H9 (cell line): Measurements from ENCODE around the gene KCNMA1. TPM values are rescaled to one million over a fixed set of nuclear protein-coding genes. Genes with fewer than 3 reads are reported as not detected.

ENCODE experiments used
- DNase-seq: peaks from one replicate; pipeline ENCODE4 v3.0.0-alpha.2; 2017
- H2AFZ ChIP-seq: one replicate; pipeline ENCODE4 v1.6.1; 2013; ENCODE audit warnings: mild to moderate bottlenecking, low read length, control low read depth, moderate library complexity
- H2AK5ac ChIP-seq: 2 replicates; pipeline ENCODE4 v1.6.1; 2013; ENCODE audit warnings: low read length, control low read depth, mixed read lengths; ENCODE audit not compliant: insufficient read length
- H2BK120ac ChIP-seq: one replicate; pipeline ENCODE4 v1.6.1; 2013; ENCODE audit warnings: low read depth, mild to moderate bottlenecking, low read length, control low read depth, inconsistent platforms; ENCODE audit not compliant: poor library complexity, severe bottlenecking
- H2BK12ac ChIP-seq: 2 replicates; pipeline ENCODE4 v1.6.1; 2013; ENCODE audit warnings: low read length, control low read depth, mixed read lengths, low read depth; ENCODE audit not compliant: insufficient read length
- H2BK15ac ChIP-seq: 2 replicates; pipeline ENCODE4 v1.6.1; 2013; ENCODE audit warnings: low read depth, low read length, control low read depth
- H2BK20ac ChIP-seq: one replicate; pipeline ENCODE4 v1.6.1; 2013; ENCODE audit warnings: low read depth, mild to moderate bottlenecking, low read length, control low read depth, inconsistent platforms; ENCODE audit not compliant: poor library complexity, severe bottlenecking
- H2BK5ac ChIP-seq: 2 replicates; pipeline ENCODE4 v1.6.1; 2013; ENCODE audit warnings: low read length, control low read depth, mixed read lengths; ENCODE audit not compliant: insufficient read length
- H3K14ac ChIP-seq: 2 replicates; pipeline ENCODE4 v1.6.1; 2013; ENCODE audit warnings: low read length, control low read depth; ENCODE audit not compliant: insufficient read depth
- H3K18ac ChIP-seq: 2 replicates; pipeline ENCODE4 v1.6.1; 2013; ENCODE audit warnings: low read depth, mild to moderate bottlenecking, mixed read lengths, low read length, control low read depth; ENCODE audit not compliant: insufficient read length
- H3K23ac ChIP-seq: 2 replicates; pipeline ENCODE4 v1.6.1; 2013; ENCODE audit warnings: low read length, control low read depth, mixed read lengths, low read depth; ENCODE audit not compliant: insufficient read length
- H3K23me2 ChIP-seq: 2 replicates; pipeline ENCODE4 v1.6.1; 2013; ENCODE audit warnings: low read depth, mild to moderate bottlenecking, mixed read lengths, low read length, control low read depth; ENCODE audit not compliant: insufficient read length, poor library complexity, severe bottlenecking
- H3K27ac ChIP-seq: 2 replicates; pipeline ENCODE4 v1.5.1; 2013; ENCODE audit warnings: low read length, control low read depth, mixed read lengths, low read depth; ENCODE audit not compliant: insufficient read length
- H3K27me3 ChIP-seq: 2 replicates; pipeline ENCODE4 v1.6.1; 2013; ENCODE audit warnings: low read length, control low read depth, inconsistent platforms; ENCODE audit not compliant: insufficient read depth
- H3K4ac ChIP-seq: 2 replicates; pipeline ENCODE4 v1.6.1; 2013; ENCODE audit warnings: low read depth, mild to moderate bottlenecking, control low read depth, inconsistent platforms, low read length, moderate library complexity
- H3K4me1 ChIP-seq: 2 replicates; pipeline ENCODE4 v1.6.1; 2013; ENCODE audit warnings: low read length, control low read depth, inconsistent platforms; ENCODE audit not compliant: insufficient read depth
- H3K4me2 ChIP-seq: 2 replicates; pipeline ENCODE4 v1.6.1; 2013; ENCODE audit warnings: low read length, control low read depth, mixed read lengths; ENCODE audit not compliant: insufficient read length, insufficient read depth
- H3K56ac ChIP-seq: 2 replicates; pipeline ENCODE4 v1.6.1; 2013; ENCODE audit warnings: low read depth, mild to moderate bottlenecking, mixed read lengths, low read length, control low read depth; ENCODE audit not compliant: insufficient read length
- H3K79me1 ChIP-seq: 2 replicates; pipeline ENCODE4 v1.6.1; 2013; ENCODE audit warnings: low read depth, mild to moderate bottlenecking, moderate library complexity, low read length, control low read depth, inconsistent platforms; ENCODE audit not compliant: insufficient read depth, poor library complexity, severe bottlenecking
- H3K79me2 ChIP-seq: 2 replicates; pipeline ENCODE4 v1.6.1; 2013; ENCODE audit warnings: low read length, control low read depth, inconsistent platforms; ENCODE audit not compliant: insufficient read depth
- H3K9ac ChIP-seq: 2 replicates; pipeline ENCODE4 v1.6.1; 2013; ENCODE audit warnings: low read length, control low read depth, mixed read lengths; ENCODE audit not compliant: insufficient read length; ENCODE audit errors: extremely low read depth
- H3K9me3 ChIP-seq: one replicate; pipeline ENCODE4 v1.6.1; 2013; ENCODE audit warnings: low read depth, low read length, inconsistent platforms; ENCODE audit not compliant: control insufficient read depth
- H3T11ph ChIP-seq: one replicate; pipeline ENCODE4 v1.6.1; 2013; ENCODE audit warnings: mild to moderate bottlenecking, low read length, control low read depth, inconsistent platforms
- H4K20me1 ChIP-seq: one replicate; pipeline ENCODE4 v1.6.1; 2013; ENCODE audit not compliant: control insufficient read depth, insufficient read length, insufficient read depth
- H4K5ac ChIP-seq: 2 replicates; pipeline ENCODE4 v1.6.1; 2013; ENCODE audit warnings: low read depth, mild to moderate bottlenecking, mixed read lengths, low read length, control low read depth; ENCODE audit not compliant: insufficient read length
- H4K8ac ChIP-seq: replicated peaks from 2 replicates; pipeline ENCODE4 v1.6.1; 2013; ENCODE audit warnings: low read length, control low read depth, mixed read lengths, low read depth; ENCODE audit not compliant: insufficient read length
- H4K91ac ChIP-seq: 2 replicates; pipeline ENCODE4 v1.6.1; 2013; ENCODE audit warnings: low read depth, mild to moderate bottlenecking, moderate library complexity, mixed read lengths, low read length, control low read depth; ENCODE audit not compliant: insufficient read length
- H3K27ac Mint-ChIP-seq, 3 experiments: 2 replicates in 2 of 3; 3 replicates in 1 of 3; pipeline ENCODE4 v1.8.0; 2020 to 2021; ENCODE audit warnings: mixed read lengths in 3 of 3, mild to moderate bottlenecking in 1 of 3, moderate library complexity in 1 of 3
- H3K27me3 Mint-ChIP-seq: 2 replicates; pipeline ENCODE4 v1.8.0; 2021; ENCODE audit warnings: low read depth, mild to moderate bottlenecking, moderate library complexity, mixed read lengths
- H3K36me3 Mint-ChIP-seq, 3 experiments: 2 replicates in 2 of 3; 3 replicates in 1 of 3; pipeline ENCODE4 v1.8.0; 2020 to 2021; ENCODE audit warnings: low read depth in 3 of 3, mixed read lengths in 3 of 3; ENCODE audit not compliant: insufficient read depth in 1 of 3
- H3K4me1 Mint-ChIP-seq, 2 experiments: 2 replicates each; pipeline ENCODE4 v1.8.0; 2020; ENCODE audit warnings: mixed read lengths in 2 of 2
- H3K4me3 Mint-ChIP-seq, 2 experiments: 2 replicates in 1 of 2; 3 replicates in 1 of 2; pipeline ENCODE4 v1.8.0; 2020 to 2021; ENCODE audit warnings: mild to moderate bottlenecking in 2 of 2, mixed read lengths in 2 of 2, moderate library complexity in 1 of 2
- H3K9me3 Mint-ChIP-seq, 2 experiments: 2 replicates in 1 of 2; 3 replicates in 1 of 2; pipeline ENCODE4 v1.8.0; 2020; ENCODE audit warnings: mild to moderate bottlenecking in 2 of 2, mixed read lengths in 2 of 2, moderate library complexity in 1 of 2
- CTCF ChIP-seq: fragments of 200-600 bp; sonication (generic); conservative IDR thresholded peaks from 3 replicates; pipeline ENCODE4 v1.8.0; 2021; ENCODE audit warnings: antibody characterized with exemption, mild to moderate bottlenecking
- WGBS: extraction: QIAGEN DNeasy Blood & Tissue Kit; methylation state at CpG from one replicate; pipeline ENCODE4 v1.1.7; 2013; ENCODE audit warnings: missing lambda C conversion rate, low lambda C conversion rate, mixed read lengths; ENCODE audit not compliant: insufficient read length; ENCODE audit errors: extremely low coverage; 5-methylcytosine and 5-hydroxymethylcytosine counted together
- total RNA-seq: library from RNA; stranded (reverse); gene quantifications from 2 replicates; pipeline ENCODE4 v1.2.1, GENCODE V29; 2021

KCNMA1 gene
- total RNA-seq, 1 experiment from 2014 or later, result 2.0 TPM

GRCh38 chr10:77190291-77190690 is 447.3 kb downstream of the KCNMA1 start:
- H3K4me3 Mint-ChIP-seq, result no peak overlapping the region

More at GRCh38 chr10:77190291-77190690, 447.3 kb downstream of the KCNMA1 start:
- no peak overlapping the region for H2BK15ac ChIP-seq
- no peaks in the 10 kb centered on the region; the same call in 1 of the 2 replicates for H3K4me1 ChIP-seq
- Mint-ChIP-seq H3K27ac (no peak overlapping the region), H3K4me1 (peaks cover 12 to 18% of the 10 kb centered on the region in 2 experiments), H3K9me3 (no peaks in the 10 kb centered on the region), H3K36me3 (no peaks in the 10 kb centered on the region), H3K27me3 (no peaks in the 10 kb centered on the region; the same call in 1 of the 2 replicates)
- no peak overlapping the region for H4K8ac ChIP-seq
- no peak overlapping the region for H3K4me2 ChIP-seq
- no CpG with 5 or more reads among the region's 1 CpG for WGBS
- no peak overlapping the region for H3T11ph ChIP-seq
- no peaks in the 10 kb centered on the region for H3K79me2 ChIP-seq
- H3K4ac ChIP-seq, result no peak overlapping the region
- H2BK12ac ChIP-seq, result no peak overlapping the region
- no peaks in the 10 kb centered on the region for H3K79me1 ChIP-seq
- DNase-seq, result no peak
- H3K56ac ChIP-seq, result no peak overlapping the region
- H2BK120ac ChIP-seq, result no peak overlapping the region
- no peak overlapping the region for H3K23ac ChIP-seq
- no peak overlapping the region for H3K18ac ChIP-seq
- H4K20me1 ChIP-seq, result no peaks in the 10 kb centered on the region
- TF ChIP-seq CTCF, result no peak
- H2BK20ac ChIP-seq, result no peak overlapping the region
- no peak overlapping the region for H2AK5ac ChIP-seq
- no peak overlapping the region for H3K14ac ChIP-seq
- no peak overlapping the region for H4K91ac ChIP-seq
- no peaks in the 10 kb centered on the region; the same call in 1 of the 2 replicates for H3K27me3 ChIP-seq
- no peak overlapping the region for H2AFZ ChIP-seq
- H3K23me2 ChIP-seq, result no peaks in the 10 kb centered on the region
- no peaks in the 10 kb centered on the region for H3K9me3 ChIP-seq
- no peak overlapping the region for H4K5ac ChIP-seq
- H3K27ac ChIP-seq, result no peak overlapping the region
- H2BK5ac ChIP-seq, result no peak overlapping the region
- H3K9ac ChIP-seq, result no peak overlapping the region
